ENCODE results near the gene KPNA2. TPM values are rescaled to one million over a fixed set of nuclear protein-coding genes. Genes with fewer than 3 reads are reported as not detected.

Gene KPNA2
- polyA plus RNA-seq, 1 experiment: 151 TPM

DNA sequence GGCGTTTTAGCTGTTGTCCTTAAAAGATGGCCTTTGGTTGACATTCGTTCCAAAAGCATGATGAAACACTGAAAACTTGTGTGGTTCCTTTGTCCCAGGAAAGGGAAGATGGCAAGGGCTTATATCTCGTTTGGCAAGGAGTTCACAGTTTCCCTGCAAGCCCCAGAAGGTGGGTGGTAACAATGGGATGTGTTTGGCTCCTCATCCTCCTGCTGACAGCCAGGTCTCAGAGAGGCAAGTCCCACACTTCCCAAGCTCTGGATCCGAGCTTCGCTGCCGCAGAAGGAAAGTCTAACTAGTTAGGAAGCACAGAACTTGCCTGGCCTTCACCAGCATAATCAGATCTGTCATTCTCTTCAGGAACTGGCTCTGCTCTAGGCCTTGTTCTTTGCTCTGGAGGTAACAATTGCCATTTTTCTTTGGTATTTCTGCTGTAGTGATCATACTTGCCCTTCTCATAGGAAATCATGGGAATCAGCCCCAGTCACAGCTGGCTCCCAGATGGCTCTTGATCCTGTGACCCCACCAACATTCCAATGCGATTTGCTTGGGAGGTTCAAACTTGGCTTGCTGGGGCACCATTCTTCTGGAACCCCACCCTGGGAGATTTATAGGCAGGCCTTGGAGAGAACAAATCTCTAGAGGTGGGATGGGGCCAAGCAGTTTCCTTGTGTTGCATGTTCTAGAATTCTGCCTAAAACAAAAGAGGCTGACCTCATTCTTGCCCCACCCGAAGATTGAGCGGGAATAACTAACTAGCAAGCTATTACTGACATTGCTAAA lies 17.9 kb downstream of the KPNA2 start:
- Histone ChIP-seq H3K9me3 (ENCODE audit: control insufficient read depth, insufficient read depth, low read length) (peaks cover 6% of the 10 kb centered on the region; the same call in 1 of the 2 replicates), H3K27me3 (ENCODE audit: control insufficient read depth, insufficient read depth, low read length) (no peaks in the 10 kb centered on the region), H3K27ac (ENCODE audit: low read depth, low read length) (peak overlapping the region; percentile 97), H3K4me3 (ENCODE audit: low read depth, low read length) (no peak overlapping the region)
- ChIA-PET POLR2A (interaction anchor here (0.6 to 1.4 kb wide), 2 partner anchors 12 to 18 kb away, joined by 5 to 7 read pairs; partner anchors contain the start of gene KPNA2), CTCF (interaction anchor here (1.0 kb wide), 1 partner anchor 147 kb away, joined by 3 read pairs; no protein-coding TSS in a partner anchor)
- DNase-seq (ENCODE audit: low read depth, low spot score): peak; percentile 64
- TF ChIP-seq, protein P1, sequence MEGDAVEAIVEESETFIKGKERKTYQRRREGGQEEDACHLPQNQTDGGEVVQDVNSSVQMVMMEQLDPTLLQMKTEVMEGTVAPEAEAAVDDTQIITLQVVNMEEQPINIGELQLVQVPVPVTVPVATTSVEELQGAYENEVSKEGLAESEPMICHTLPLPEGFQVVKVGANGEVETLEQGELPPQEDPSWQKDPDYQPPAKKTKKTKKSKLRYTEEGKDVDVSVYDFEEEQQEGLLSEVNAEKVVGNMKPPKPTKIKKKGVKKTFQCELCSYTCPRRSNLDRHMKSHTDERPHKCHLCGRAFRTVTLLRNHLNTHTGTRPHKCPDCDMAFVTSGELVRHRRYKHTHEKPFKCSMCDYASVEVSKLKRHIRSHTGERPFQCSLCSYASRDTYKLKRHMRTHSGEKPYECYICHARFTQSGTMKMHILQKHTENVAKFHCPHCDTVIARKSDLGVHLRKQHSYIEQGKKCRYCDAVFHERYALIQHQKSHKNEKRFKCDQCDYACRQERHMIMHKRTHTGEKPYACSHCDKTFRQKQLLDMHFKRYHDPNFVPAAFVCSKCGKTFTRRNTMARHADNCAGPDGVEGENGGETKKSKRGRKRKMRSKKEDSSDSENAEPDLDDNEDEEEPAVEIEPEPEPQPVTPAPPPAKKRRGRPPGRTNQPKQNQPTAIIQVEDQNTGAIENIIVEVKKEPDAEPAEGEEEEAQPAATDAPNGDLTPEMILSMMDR (IDR thresholded peaks at IDR 0.05; ENCODE audit: low read depth, low read length): no peak

DNA sequence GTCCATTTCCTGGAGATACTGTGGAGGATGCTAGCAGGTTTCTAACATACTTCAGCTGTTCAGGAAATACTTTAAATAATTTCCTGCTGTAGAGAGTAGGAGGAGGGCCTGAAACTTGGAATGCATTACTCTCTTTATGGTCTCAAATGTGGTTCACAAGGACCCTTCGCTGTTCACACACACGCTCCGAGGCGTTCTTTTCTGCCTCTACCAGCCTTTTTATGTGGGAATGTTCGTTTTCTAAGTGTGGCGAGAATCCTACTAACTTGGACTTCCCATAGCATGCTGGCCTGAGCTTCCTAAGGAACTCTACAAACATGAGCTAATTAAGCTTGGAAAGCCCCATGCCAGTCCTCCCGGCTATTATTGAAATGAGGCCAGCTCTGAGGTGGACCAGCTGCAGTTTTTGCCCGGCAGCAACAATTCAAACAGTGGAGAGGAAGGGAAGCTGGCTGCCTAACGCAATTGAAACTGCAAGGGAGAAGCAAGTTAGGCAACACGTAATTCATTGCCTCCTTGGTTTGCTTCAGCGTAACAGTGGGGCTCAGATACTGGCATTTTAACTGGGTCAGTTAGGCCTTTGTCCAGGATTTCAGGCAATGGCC lies 18.9 kb downstream of the KPNA2 start:
- ChIA-PET CTCF (interaction anchor here (0.9 to 1.0 kb wide), 1 partner anchor 146 kb away, joined by 3 read pairs; no protein-coding TSS in a partner anchor), POLR2A (interaction anchor here (0.7 to 1.4 kb wide), 3 partner anchors 8 to 40 kb away, joined by 3 to 5 read pairs (median 4); partner anchors contain the start of gene KPNA2)
- Histone ChIP-seq H3K4me3 (ENCODE audit: low read depth, low read length) (no peak overlapping the region), H3K27me3 (ENCODE audit: control insufficient read depth, insufficient read depth, low read length) (no peaks in the 10 kb centered on the region), H3K9me3 (ENCODE audit: control insufficient read depth, insufficient read depth, low read length) (peaks cover 6% of the 10 kb centered on the region; the same call in 1 of the 2 replicates), H3K27ac (ENCODE audit: low read depth, low read length) (peak overlapping the region; percentile 97)
- peak; percentile 61 for DNase-seq (ENCODE audit: low read depth, low spot score)
- TF ChIP-seq, protein P1 (IDR thresholded peaks at IDR 0.05; ENCODE audit: low read depth, low read length): no peak

GRCh38 chr17:68057531-68057952 lies 22.0 kb downstream of the KPNA2 start:
- ChIA-PET CTCF (interaction anchor here (0.6 to 2.0 kb wide), 6 partner anchors 30 to 409 kb away, joined by 4 to 11 read pairs (median 4); no protein-coding TSS in a partner anchor), POLR2A (no interaction called here)
- Histone ChIP-seq H3K27ac (ENCODE audit: low read depth, low read length) (no peak overlapping the region), H3K4me3 (ENCODE audit: low read depth, low read length) (no peak overlapping the region), H3K9me3 (ENCODE audit: control insufficient read depth, insufficient read depth, low read length) (no peaks in the 10 kb centered on the region), H3K27me3 (ENCODE audit: control insufficient read depth, insufficient read depth, low read length) (no peaks in the 10 kb centered on the region)
- TF ChIP-seq, protein P1 (IDR thresholded peaks at IDR 0.05; ENCODE audit: low read depth, low read length): peak; percentile 60
- no peak for DNase-seq (ENCODE audit: low read depth, low spot score)

DNA sequence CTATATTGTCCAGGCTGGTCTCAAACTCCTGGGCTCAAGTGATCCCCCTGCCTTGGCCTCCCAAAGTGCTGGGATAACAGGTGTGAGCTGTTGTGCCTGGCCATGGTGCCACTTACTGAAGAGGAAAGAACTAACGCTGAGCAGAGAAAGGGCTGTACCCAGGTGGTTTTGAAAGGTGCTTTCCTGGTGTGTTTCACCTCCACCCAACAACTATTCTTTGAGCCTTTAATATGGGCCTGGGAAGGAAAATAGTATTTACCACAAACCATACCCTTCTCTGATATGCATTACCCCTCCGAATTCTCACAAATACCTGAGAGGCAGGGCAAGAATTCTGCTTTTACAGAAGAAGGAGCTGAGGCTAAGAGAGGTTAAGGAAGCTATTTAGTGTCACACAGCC lies 24.8 kb downstream of the KPNA2 start:
- no peaks in the 10 kb centered on the region for H3K27me3 ChIP-seq (ENCODE audit: control insufficient read depth, insufficient read depth, low read length)
- ChIA-PET POLR2A (no interaction called here), CTCF (no interaction called here)
- no peak for DNase-seq (ENCODE audit: low read depth, low spot score)
- H3K9me3 ChIP-seq (ENCODE audit: control insufficient read depth, insufficient read depth, low read length): no peaks in the 10 kb centered on the region
- no peak overlapping the region for H3K4me3 ChIP-seq (ENCODE audit: low read depth, low read length)
- TF ChIP-seq, protein P1 (IDR thresholded peaks at IDR 0.05; ENCODE audit: low read depth, low read length): no peak
- H3K27ac ChIP-seq (ENCODE audit: low read depth, low read length): no peak overlapping the region

Data from AG04450 (cell line).